Measurements from ENCODE around the gene TRMU.

TRMU gene

GRCh38 chr22:46346680-46347405 lies 11.3 kb downstream of the TRMU start:
- H3K27me3 ChIP-seq (replicated peaks) = no peaks in the 10 kb centered on the region
- H3K36me3 ChIP-seq (replicated peaks) = peaks cover 64% of the 10 kb centered on the region
- no peak for DNase-seq
- no peak overlapping the region for H3K4me3 ChIP-seq (ENCODE audit: low read depth, low read length)
- TF ChIP-seq CTCF (IDR thresholded peaks at IDR 0.05; ENCODE audit: low read depth, low read length, missing control alignments) = no peak
- in situ Hi-C loops (cut with HindIII; ENCODE audit: low pct_ligation_motif_present, low sequenced_read_pairs) = loop anchor here (25.0 kb wide), 1 partner anchor 140 kb away; no protein-coding TSS in a partner anchor
- H3K27ac ChIP-seq = no peak overlapping the region

- Histone ChIP-seq H3K36me3 (replicated peaks) (peaks cover 71% of the 10 kb centered on the region), H3K4me3 (ENCODE audit: low read depth, low read length) (no peak overlapping the region), H3K27me3 (replicated peaks) (no peaks in the 10 kb centered on the region), H3K27ac (no peak overlapping the region)
- in situ Hi-C loops (cut with HindIII; ENCODE audit: low pct_ligation_motif_present, low sequenced_read_pairs) = loop anchor here (25.0 kb wide), 1 partner anchor 140 kb away; no protein-coding TSS in a partner anchor
- DNase-seq = no peak
- no peak for TF ChIP-seq CTCF (IDR thresholded peaks at IDR 0.05; ENCODE audit: low read depth, low read length, missing control alignments)
Measured at GRCh38 chr22:46347646-46348045, 12.1 kb downstream of the TRMU start.

- H3K4me3 ChIP-seq (ENCODE audit: low read depth, low read length) = no peak overlapping the region
- no peaks in the 10 kb centered on the region for H3K27me3 ChIP-seq (replicated peaks)
- no peak overlapping the region for H3K27ac ChIP-seq
- no peak for DNase-seq
- in situ Hi-C loops (cut with HindIII; ENCODE audit: low pct_ligation_motif_present, low sequenced_read_pairs) = loop anchor here (25.0 kb wide), 1 partner anchor 139 kb away; no protein-coding TSS in a partner anchor
- peaks cover 73% of the 10 kb centered on the region for H3K36me3 ChIP-seq (replicated peaks)
- TF ChIP-seq CTCF (IDR thresholded peaks at IDR 0.05; ENCODE audit: low read depth, low read length, missing control alignments) = no peak
Measured at GRCh38 chr22:46348099-46348695, 12.7 kb downstream of the TRMU start.

GRCh38 chr22:46349238-46349637 lies 13.7 kb downstream of the TRMU start:
- DNase-seq = no peak
- H3K27me3 ChIP-seq (replicated peaks) = no peaks in the 10 kb centered on the region
- in situ Hi-C loops (cut with HindIII; ENCODE audit: low pct_ligation_motif_present, low sequenced_read_pairs) = loop anchor here (25.0 kb wide), 1 partner anchor 138 kb away; no protein-coding TSS in a partner anchor
- H3K27ac ChIP-seq = no peak overlapping the region
- H3K4me3 ChIP-seq (ENCODE audit: low read depth, low read length) = no peak overlapping the region
- TF ChIP-seq CTCF (IDR thresholded peaks at IDR 0.05; ENCODE audit: low read depth, low read length, missing control alignments) = no peak
- peaks cover 76% of the 10 kb centered on the region for H3K36me3 ChIP-seq (replicated peaks)

GRCh38 chr22:46349681-46350080 lies 14.2 kb downstream of the TRMU start:
- Histone ChIP-seq H3K4me3 (ENCODE audit: low read depth, low read length) (no peak overlapping the region), H3K27ac (no peak overlapping the region), H3K36me3 (replicated peaks) (peaks cover 76% of the 10 kb centered on the region), H3K27me3 (replicated peaks) (no peaks in the 10 kb centered on the region)
- in situ Hi-C loops (cut with HindIII; ENCODE audit: low pct_ligation_motif_present, low sequenced_read_pairs) = loop anchor here (25.0 kb wide), 1 partner anchor 138 kb away; no protein-coding TSS in a partner anchor
- no peak for DNase-seq
- TF ChIP-seq CTCF (IDR thresholded peaks at IDR 0.05; ENCODE audit: low read depth, low read length, missing control alignments) = no peak

Data from brain microvascular endothelial cell (primary cell).